GM23338 (cell line): ENCODE results near the gene NEK10. TPM values are rescaled to one million over a fixed set of nuclear protein-coding genes. Genes with fewer than 3 reads are reported as not detected.

Source experiments
- CREB1 ChIP-seq: fragments of 250-450 bp; sonication (Bioruptor Pico); IDR thresholded peaks from 2 replicates; pipeline ENCODE4 v1.5.0; 2020; ENCODE audit warnings: low read depth, mild to moderate bottlenecking, moderate library complexity
- EZH2 ChIP-seq: fragments of 200-600 bp; sonication (generic); IDR thresholded peaks from one replicate; pipeline ENCODE4 v1.8.0; 2017; ENCODE audit warnings: antibody characterized with exemption, mild to moderate bottlenecking, low read depth; ENCODE audit not compliant: unreplicated experiment
- JUNB ChIP-seq: IDR thresholded peaks from one replicate; pipeline ENCODE4 v1.6.1; 2016; ENCODE audit warnings: antibody characterized with exemption; ENCODE audit not compliant: unreplicated experiment
- NANOG ChIP-seq: IDR thresholded peaks from 2 replicates; pipeline ENCODE4 v1.6.1; 2016; ENCODE audit warnings: antibody characterized with exemption, borderline replicate concordance
- ZNF114 ChIP-seq: fragments of 250-450 bp; sonication (Bioruptor Pico); IDR thresholded peaks from 2 replicates; pipeline ENCODE4 v1.5.0; 2020; ENCODE audit warnings: mild to moderate bottlenecking, moderate library complexity
- ZNF331 ChIP-seq: fragments of 250-450 bp; sonication (Bioruptor Pico); IDR thresholded peaks from 2 replicates; pipeline ENCODE4 v1.5.0; 2020; ENCODE audit warnings: low read depth, mild to moderate bottlenecking, moderate library complexity
- polyA plus RNA-seq: library from polyadenylated mRNA; unstranded; fragments of >200 nt; fragmentation: Nextera tagmentation; extraction: Ambion mirVana; gene quantifications from 2 replicates; pipeline ENCODE4 v1.2.1, GENCODE V29; 2016
- total RNA-seq: library from RNA; depleted of rRNA; stranded (reverse); fragments of >200 nt; shearing (Covaris generic); gene quantifications from 2 replicates; pipeline ENCODE4 v1.2.3, GENCODE V29; 2014
- TF ChIP-seq, protein P1 (sequence below): fragments of 250-450 bp; sonication (Bioruptor Pico); IDR thresholded peaks from 2 replicates; pipeline ENCODE4 v1.5.0; 2020; ENCODE audit warnings: mild to moderate bottlenecking, moderate library complexity
- TF ChIP-seq, protein P2 (sequence below), 2 experiments: fragments of 200-600 bp in 1 of 2; sonication (generic) in 1 of 2; conservative IDR thresholded peaks; 2 replicates each; pipeline versions ENCODE4 v1.5.1 to v1.6.1; 2016 to 2017; ENCODE audit warnings: antibody characterized with exemption in 2 of 2, low read depth in 2 of 2, mild to moderate bottlenecking in 2 of 2, moderate library complexity in 1 of 2
- TF ChIP-seq, protein P3 (sequence below): IDR thresholded peaks from 2 replicates; pipeline ENCODE4 v1.6.1; 2016; ENCODE audit warnings: antibody characterized with exemption

NEK10 gene
- total and polyA plus RNA-seq, 2 experiments from 2014 or later: 0.55 to 2.0 TPM

DNA sequence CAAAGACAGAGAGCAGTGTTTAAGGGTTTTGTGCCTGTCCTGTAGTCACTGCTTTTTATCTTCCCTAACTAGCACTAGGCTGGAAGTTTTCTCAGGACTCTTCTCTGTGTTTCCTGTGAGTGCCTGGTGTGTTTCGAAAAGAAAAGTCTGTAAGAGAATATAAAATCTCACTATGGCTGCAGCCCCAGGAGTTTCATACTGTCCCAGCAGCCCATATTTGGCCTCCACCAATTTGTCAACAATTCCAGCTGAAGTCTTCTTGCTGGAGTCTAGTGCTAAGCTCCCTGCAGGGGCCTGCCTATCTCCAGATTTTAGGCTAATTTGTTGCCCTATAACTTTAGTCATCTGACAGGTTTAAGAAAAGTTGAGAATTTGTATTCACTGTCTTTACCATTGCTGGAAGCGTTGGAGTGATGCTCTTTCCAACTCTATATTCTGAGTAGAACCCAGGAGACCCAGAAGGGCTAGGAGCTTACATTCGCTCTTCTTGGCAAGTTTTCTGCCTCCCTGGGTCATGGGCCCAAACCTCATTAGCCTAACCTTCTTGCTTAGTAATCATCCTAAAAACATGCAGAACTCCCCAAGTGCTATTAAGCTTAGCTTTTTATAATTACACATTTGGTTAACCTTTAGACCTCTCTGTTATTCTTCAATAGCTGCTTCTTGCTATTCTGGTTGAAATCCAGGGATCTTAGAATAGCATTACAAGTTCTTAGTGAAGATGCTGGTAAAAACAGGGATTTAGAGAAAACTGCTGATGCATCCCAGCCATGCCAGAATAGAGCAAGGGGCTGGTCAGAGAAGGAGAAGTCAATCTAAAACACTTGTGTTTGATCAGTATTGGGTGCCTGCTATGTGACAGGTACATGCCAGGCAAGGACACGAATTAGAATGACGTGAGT, 283.1 kb downstream of the NEK10 start (continued):
- TF ChIP-seq, protein P1, sequence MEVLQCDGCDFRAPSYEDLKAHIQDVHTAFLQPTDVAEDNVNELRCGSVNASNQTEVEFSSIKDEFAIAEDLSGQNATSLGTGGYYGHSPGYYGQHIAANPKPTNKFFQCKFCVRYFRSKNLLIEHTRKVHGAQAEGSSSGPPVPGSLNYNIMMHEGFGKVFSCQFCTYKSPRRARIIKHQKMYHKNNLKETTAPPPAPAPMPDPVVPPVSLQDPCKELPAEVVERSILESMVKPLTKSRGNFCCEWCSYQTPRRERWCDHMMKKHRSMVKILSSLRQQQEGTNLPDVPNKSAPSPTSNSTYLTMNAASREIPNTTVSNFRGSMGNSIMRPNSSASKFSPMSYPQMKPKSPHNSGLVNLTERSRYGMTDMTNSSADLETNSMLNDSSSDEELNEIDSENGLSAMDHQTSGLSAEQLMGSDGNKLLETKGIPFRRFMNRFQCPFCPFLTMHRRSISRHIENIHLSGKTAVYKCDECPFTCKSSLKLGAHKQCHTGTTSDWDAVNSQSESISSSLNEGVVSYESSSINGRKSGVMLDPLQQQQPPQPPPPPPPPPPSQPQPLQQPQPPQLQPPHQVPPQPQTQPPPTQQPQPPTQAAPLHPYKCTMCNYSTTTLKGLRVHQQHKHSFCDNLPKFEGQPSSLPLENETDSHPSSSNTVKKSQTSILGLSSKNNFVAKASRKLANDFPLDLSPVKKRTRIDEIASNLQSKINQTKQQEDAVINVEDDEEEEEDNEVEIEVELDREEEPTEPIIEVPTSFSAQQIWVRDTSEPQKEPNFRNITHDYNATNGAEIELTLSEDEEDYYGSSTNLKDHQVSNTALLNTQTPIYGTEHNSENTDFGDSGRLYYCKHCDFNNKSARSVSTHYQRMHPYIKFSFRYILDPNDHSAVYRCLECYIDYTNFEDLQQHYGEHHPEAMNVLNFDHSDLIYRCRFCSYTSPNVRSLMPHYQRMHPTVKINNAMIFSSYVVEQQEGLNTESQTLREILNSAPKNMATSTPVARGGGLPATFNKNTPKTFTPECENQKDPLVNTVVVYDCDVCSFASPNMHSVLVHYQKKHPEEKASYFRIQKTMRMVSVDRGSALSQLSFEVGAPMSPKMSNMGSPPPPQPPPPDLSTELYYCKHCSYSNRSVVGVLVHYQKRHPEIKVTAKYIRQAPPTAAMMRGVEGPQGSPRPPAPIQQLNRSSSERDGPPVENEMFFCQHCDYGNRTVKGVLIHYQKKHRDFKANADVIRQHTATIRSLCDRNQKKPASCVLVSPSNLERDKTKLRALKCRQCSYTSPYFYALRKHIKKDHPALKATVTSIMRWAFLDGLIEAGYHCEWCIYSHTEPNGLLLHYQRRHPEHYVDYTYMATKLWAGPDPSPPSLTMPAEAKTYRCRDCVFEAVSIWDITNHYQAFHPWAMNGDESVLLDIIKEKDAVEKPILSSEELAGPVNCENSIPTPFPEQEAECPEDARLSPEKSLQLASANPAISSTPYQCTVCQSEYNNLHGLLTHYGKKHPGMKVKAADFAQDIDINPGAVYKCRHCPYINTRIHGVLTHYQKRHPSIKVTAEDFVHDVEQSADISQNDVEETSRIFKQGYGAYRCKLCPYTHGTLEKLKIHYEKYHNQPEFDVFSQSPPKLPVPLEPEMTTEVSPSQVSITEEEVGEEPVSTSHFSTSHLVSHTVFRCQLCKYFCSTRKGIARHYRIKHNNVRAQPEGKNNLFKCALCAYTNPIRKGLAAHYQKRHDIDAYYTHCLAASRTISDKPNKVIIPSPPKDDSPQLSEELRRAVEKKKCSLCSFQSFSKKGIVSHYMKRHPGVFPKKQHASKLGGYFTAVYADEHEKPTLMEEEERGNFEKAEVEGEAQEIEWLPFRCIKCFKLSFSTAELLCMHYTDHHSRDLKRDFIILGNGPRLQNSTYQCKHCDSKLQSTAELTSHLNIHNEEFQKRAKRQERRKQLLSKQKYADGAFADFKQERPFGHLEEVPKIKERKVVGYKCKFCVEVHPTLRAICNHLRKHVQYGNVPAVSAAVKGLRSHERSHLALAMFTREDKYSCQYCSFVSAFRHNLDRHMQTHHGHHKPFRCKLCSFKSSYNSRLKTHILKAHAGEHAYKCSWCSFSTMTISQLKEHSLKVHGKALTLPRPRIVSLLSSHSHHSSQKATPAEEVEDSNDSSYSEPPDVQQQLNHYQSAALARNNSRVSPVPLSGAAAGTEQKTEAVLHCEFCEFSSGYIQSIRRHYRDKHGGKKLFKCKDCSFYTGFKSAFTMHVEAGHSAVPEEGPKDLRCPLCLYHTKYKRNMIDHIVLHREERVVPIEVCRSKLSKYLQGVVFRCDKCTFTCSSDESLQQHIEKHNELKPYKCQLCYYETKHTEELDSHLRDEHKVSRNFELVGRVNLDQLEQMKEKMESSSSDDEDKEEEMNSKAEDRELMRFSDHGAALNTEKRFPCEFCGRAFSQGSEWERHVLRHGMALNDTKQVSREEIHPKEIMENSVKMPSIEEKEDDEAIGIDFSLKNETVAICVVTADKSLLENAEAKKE (CRISPR knock-in tag): no peak
- TF ChIP-seq CREB1 (CRISPR knock-in tag): no peak
- TF ChIP-seq EZH2: no peak
- TF ChIP-seq, protein P2, sequence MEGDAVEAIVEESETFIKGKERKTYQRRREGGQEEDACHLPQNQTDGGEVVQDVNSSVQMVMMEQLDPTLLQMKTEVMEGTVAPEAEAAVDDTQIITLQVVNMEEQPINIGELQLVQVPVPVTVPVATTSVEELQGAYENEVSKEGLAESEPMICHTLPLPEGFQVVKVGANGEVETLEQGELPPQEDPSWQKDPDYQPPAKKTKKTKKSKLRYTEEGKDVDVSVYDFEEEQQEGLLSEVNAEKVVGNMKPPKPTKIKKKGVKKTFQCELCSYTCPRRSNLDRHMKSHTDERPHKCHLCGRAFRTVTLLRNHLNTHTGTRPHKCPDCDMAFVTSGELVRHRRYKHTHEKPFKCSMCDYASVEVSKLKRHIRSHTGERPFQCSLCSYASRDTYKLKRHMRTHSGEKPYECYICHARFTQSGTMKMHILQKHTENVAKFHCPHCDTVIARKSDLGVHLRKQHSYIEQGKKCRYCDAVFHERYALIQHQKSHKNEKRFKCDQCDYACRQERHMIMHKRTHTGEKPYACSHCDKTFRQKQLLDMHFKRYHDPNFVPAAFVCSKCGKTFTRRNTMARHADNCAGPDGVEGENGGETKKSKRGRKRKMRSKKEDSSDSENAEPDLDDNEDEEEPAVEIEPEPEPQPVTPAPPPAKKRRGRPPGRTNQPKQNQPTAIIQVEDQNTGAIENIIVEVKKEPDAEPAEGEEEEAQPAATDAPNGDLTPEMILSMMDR (conservative IDR thresholded peaks at IDR 0.05; ENCODE audit: low read depth in 2 of 2): no peak
- no peak for TF ChIP-seq ZNF114
- TF ChIP-seq ZNF331 (CRISPR knock-in tag): no peak
- no peak for TF ChIP-seq JUNB
- no peak for TF ChIP-seq NANOG
- TF ChIP-seq, protein P3, sequence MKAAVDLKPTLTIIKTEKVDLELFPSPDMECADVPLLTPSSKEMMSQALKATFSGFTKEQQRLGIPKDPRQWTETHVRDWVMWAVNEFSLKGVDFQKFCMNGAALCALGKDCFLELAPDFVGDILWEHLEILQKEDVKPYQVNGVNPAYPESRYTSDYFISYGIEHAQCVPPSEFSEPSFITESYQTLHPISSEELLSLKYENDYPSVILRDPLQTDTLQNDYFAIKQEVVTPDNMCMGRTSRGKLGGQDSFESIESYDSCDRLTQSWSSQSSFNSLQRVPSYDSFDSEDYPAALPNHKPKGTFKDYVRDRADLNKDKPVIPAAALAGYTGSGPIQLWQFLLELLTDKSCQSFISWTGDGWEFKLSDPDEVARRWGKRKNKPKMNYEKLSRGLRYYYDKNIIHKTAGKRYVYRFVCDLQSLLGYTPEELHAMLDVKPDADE: no peak
